ENCODE data around the gene CCDC177.

Gene CCDC177

DNA sequence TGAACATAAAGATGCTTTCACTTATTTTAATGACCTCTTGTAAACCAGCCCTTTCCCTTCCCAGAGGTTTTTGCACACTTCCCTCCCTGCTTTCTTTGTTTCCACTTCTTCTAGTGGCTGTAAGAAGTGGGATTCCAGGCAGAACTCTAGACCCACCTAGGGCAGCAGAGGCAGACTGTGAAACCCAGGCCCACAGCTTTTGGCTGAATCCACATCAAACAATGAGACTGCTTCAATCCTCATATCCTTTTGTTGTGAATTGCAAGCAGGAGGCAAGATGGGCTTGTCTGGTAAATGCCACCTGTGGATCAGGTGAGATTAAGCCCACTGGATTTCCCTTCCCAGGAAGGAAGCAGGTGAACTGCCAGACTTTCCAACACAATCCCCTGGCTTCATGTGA is 12.8 kb downstream of the CCDC177 start:
- DNase-seq (ENCODE audit: low read depth), result no peak

DNA sequence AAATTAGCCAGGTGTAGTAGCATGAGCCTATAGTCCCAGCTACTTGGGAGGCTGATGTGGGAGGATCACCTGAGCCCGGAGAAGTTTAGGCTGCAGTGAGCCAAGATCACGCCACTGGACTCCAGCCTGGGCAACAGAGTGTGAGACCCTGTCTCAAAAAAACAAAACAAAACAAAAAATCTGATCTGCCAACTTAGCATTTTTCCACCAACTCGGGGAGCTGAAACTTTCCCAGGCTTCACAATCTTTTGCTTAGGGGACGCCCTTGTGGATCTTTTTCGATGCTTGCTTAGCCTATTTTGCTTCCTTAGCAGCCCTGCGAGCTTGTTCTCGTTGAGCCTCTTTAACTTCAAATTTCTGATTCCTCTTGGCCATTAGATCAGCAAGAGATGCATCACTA is 13.8 kb downstream of the CCDC177 start:
- DNase-seq (ENCODE audit: low read depth), result no peak

DNA sequence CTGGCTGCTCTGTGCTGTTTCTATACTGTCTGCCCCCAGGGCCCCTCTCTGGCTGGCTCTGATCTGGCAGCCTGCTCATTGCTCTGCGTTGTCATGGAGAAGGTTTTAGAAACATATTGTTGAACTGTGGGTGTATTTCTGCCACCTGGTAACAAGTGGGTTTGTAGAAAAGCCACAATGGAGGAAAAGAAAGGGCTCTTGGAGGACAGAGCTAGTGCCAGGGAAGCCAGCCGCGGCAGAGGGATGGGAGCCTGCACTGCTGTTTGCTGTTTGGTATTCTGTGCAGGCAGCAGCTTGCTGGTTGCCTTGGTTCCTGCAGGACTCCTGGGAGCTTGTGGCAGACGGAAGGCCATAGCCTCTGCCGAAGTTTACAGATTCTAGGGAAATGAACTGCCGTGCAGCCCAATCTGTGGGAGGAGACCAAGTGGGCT is 15.1 kb downstream of the CCDC177 start:
- no peak for DNase-seq (ENCODE audit: low read depth)

DNA sequence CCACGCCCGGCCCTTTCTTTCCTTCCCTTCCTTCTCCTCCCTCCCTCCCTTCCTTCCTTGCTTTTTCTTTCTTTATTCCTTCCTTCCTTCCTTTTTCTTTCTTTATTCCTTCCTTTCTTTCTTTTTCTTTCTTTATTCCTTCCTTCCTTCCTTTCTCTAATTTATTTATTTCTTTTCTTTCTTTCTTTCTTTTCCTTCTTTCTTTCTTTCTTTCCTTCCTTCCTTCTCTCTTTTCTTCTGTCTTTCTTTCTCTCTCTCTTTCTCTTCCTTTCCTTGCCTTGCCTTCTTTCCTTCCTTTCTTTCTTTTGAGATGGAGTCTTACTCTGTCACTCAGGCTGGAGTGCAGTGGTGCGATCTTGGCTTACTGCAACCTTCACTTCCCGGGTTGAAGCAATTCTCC is 15.9 kb downstream of the CCDC177 start:
- DNase-seq (ENCODE audit: low read depth), result no peak

DNA sequence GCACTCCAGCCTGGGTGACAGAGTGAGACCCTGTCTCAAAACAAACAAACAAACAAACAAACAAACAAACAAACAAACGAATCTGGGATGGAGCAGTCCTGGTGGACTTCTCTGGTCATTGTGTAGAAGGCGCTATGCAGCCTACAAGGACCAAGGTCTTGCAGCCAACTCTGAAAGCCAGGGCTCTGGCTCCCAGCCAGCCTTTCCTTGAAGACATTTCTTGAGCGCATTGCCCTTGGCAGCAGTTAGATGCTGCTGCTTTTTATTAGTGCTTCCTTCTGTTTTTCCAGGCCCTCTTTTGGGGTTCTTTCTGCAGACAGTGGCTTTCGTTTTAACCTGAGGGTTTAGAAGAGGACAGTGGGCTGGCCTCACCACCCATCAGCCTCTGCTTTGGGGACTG is 20.2 kb downstream of the CCDC177 start:
- no peak for DNase-seq (ENCODE audit: low read depth)

DNA sequence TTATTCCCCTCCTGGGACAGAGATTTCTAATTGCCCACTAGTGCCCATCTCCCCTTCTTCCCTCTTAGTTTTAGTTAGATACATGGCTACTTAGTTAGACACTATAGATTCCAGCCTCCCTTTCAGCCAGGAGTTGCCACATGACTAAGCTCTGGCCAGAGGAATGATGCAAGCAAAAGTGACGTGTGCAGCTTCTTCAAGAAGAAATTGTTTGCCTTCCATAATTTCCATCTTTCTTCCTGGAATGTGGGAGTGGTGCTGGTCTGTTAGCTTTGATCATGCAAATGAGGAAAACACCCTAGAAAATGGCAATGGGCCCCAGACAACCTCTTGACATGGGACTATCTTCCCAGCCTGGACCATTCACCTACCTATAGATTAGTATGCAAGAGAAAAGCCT is 21.4 kb downstream of the CCDC177 start:
- no peak for DNase-seq (ENCODE audit: low read depth)

DNA sequence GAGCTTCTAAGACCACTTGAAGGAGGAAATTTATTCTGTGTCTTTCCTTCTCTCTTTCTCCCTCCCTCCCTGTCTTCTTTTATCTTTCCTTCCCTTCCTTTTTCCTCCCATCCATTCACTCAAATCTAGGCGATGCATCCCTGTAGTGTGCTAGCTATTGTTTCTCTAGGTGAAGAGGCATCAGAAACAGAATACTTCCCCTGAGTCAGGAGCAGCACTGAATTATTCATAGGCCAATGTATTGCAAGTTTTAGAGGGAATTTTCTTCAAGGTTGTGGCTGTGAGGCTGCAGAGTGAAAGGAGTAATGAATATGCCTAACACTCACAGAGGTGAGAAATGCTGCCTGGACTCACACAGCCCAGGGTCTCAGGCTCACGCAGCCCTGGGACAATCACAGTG is 23.2 kb downstream of the CCDC177 start:
- DNase-seq (ENCODE audit: low read depth), result no peak

DNA sequence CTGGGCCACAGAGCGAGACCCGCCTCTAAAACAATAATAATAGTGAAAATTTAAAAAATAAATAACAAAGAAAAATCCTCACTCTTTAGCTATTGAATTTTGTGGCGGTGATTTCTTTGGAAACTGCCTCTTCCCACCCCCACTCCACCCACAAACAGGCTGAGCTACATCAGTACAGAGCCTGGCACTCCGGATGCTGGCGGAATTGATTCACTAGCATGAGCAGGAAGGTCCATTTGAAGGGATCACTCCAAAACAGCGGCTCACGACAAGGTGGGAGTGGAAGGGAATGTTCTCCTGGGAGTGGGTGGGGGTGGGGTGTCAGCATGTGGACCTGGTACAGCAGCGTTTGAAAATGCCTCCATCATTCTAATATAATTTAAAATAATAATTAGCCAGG is 26.1 kb downstream of the CCDC177 start:
- no peak for DNase-seq (ENCODE audit: low read depth)

DNA sequence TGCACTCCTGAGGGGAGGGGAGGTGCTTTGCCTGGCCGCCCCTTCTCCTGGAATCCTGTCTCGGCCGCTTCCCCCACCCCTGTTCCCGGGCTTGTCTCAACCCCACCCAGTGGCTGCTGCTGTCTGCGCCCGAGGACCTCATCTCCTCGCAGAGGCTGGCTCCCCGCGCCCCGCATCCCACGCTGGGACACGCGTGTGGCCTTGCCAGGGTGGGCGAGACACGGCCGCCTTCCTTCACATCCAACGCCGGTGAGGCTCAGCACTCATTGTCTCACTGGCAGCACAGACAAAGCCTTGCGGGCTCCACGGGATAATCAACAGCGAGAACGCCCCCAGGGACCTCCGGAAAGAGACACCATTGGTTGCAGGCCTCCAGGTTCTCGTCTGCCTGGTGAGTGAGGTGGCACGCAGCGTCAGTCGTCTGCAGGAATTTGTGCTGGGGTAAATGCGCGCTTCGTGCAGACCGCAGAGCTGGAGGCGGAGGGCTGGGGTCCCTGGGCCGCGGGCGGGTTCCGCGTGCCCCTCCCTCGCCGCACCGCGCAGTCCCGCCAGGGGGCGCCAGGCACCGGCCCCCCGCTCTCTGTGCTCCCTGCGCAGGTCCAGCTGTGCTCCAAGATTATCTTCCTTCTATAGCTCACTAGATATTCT is 26.8 kb downstream of the CCDC177 start:
- DNase-seq (ENCODE audit: low read depth), result no peak

DNA sequence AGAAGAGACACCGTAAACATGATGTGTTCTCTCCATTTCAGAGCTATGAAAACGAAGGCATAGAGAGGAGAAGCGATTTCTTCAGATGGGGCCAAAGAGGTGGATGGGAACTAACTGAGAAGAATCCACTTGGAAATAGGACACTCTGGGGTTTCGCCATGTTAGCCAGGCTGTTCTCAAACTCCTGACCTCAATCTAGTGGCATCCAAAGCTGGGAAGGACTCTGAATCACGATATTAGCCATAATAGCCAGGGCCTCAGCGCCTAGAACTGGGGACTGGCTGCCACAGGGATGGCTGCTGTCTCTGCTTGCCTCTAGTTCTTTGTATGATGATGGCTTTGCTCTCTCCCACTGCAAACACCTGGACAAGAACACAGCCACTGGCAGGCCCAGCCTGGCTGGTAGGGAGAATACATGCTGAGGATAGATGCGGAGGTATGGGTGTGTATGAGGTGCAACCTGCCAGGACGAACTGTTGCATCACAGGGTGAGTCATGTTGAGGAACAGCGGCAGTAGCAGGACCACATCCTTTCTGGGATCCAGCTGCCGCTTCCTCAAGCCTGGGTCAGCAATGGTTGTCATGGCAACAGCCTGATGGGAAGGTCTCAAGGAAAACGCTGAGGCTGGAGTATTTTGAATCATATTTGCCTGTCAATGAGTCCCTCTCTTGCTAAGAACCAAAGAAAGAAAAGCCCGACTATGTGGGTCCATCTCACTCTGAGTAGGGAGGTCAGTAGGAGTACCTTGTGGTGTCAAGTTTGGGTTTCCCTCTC is 31.1 kb downstream of the CCDC177 start:
- DNase-seq (ENCODE audit: low read depth), result no peak

DNA sequence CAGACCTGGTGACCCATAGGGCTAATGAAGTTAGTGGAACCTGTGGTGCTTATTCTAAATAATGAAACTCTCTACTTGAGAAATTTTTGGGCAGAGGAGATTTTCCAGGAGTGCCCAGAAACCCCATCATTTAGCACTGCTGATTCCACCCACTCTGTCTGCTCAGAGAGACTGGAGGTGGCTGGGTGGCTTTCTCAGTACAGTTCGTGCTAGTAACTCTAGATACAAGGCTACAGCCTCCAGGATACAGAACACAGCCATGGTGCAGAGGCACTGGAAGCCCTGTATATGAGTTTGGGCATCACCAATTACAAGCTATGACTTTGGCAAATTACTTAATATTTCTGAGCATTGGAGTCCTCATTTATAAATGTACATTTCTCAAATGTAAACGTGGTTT is 32.4 kb downstream of the CCDC177 start:
- DNase-seq (ENCODE audit: low read depth), result no peak

DNA sequence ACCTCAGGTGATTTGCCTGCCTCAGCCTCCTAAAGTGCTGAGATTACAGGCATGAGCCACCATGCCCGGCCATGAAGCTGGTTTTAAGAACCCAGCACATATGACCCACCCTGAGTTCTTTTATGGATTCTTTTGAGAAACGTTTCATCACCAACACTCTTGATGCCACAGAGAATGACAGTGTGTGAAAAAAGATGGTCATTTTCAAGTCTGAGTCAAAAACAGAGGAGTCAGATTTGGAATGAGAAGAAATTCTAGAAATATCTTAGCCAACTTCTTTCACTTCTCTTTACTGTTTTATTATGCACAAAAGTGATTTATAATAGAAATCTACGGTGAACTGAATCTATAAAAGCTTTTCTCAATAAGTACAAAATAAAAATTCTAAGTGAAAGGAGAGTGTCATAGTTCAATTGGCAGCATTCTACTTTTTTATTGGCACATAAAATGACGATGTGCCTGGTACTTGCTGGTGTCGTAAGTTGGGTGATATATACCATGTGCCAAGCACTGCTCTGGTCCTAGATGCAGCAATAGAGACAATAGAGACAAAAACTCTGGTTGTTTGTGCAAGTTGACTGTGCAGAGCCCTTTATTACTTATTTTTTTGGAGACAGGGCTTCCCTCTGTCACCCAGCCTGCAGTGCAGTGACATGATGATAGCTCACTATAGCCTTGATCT is 33.9 kb downstream of the CCDC177 start:
- no peak for DNase-seq (ENCODE audit: low read depth)

DNA sequence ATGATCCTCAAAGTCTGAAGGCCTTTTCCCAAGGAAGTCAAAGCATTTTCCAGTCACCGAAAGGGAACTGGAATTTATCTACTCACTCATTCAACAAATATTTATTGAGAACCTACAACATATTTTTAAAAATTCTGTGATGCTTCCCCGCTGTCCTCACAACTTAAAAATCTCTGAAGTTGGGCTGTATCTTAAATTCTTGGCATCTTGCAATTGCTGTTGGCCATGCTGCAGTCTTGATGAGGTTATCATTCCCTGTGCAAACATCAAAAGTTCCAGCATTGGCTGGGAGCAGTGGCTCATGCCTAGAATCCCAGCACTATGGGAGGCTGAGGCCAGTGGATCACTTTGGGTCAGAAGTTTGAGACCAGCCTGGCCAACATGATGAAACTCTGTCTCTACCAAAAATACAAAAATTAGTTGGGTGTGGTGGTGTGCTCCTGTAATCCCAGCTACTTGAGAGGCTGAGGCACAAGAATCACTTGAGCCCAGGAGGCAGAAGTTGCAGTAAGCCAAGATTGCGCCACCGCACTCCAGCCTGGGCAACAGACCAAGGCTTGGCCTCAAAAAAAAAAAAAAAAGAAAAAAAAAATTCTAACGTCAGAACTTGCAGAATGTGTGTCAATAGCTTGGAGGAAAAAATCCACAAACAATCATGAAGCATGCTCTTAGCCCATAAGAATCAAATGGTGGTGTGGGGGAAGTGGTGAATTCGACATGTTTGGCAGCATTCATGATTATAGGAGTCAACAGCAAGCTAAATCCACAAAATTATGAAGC is 34.9 kb downstream of the CCDC177 start:
- DNase-seq (ENCODE audit: low read depth), result no peak

DNA sequence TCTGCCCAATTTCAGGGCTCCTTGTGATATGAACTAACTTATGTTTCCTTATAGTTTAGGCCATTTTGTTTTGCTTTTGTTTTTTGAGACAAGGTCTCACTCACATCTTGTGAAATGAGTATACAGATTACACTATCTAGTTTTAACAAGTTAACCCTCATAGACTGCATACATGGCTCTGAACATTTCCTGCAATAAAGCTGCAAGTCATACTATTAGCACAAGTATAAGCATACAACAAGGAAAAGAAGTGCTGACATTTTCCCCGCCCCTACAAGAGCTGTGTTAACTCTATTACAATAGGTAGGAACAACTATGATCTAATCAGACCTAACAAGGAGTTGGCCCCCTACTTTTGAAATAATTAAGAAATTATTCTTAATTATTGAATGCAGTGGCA is 35.9 kb downstream of the CCDC177 start:
- DNase-seq (ENCODE audit: low read depth), result no peak

DNA sequence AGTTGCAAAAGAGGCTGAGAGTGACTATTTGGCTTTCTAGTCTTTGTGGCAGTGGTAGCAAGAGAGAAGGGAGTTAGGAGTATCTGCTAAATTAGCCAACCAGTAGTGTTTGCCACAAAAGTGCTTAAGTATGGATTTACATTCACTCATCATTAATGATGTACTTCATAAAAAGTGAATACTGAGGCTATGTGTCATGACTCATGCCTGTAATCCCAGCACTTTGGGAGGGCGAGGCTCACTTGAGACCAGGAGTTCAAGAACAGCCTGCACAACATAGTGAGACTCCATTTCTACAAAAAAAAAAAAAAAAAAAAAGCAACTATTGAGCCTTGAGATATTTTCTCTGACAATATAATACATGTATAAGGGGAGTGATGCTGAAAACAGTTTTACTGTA is 36.8 kb downstream of the CCDC177 start:
- no peak for DNase-seq (ENCODE audit: low read depth)

DNA sequence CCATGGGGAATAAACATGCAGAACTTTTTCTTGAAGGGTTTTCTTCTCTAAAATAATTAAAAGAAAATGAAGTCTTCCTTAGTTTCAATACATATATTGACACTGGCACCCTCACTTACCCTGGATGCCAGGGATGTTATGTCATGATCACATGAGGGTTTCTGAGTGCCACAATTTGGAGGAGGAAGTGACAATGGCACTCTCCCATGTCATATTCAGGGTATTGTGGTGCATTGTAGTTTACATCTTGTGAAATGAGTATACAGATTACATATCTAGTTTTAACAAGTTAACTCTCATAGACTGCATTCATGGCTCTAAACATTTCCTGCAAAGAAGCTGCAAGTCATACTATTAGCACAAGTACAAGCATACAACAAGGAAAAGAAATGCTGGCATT is 37.7 kb downstream of the CCDC177 start:
- no peak for DNase-seq (ENCODE audit: low read depth)

DNA sequence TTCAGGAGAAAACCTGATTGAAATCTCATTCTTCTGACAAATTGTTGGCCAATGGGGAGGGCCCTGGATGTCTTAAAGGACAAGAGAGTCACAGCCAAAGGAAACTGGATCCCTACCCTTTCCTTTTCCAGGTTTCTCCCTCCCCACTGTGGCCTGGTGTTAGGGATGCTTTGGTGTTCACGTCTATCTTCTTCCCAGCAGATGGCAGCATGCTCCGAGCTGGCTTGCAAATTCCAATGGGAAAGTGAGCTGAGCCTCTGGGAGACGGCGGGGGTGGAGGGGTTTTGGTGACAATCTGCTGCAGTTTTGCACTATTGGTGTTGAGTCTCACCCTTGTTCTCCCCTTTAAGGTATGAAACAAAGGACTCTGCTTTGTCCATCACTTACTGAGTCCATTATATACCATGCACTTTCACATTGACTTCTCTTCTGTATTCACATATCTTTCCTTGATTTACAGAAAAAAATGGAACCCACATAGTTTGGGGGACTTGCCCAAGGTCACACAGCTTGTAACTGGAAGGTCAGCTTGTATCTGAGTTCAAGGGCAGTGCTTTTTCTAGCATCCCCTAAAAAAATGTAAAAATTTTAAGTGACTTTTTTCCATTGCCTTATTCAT is 39.3 kb downstream of the CCDC177 start:
- DNase-seq (ENCODE audit: low read depth), result no peak

DNA sequence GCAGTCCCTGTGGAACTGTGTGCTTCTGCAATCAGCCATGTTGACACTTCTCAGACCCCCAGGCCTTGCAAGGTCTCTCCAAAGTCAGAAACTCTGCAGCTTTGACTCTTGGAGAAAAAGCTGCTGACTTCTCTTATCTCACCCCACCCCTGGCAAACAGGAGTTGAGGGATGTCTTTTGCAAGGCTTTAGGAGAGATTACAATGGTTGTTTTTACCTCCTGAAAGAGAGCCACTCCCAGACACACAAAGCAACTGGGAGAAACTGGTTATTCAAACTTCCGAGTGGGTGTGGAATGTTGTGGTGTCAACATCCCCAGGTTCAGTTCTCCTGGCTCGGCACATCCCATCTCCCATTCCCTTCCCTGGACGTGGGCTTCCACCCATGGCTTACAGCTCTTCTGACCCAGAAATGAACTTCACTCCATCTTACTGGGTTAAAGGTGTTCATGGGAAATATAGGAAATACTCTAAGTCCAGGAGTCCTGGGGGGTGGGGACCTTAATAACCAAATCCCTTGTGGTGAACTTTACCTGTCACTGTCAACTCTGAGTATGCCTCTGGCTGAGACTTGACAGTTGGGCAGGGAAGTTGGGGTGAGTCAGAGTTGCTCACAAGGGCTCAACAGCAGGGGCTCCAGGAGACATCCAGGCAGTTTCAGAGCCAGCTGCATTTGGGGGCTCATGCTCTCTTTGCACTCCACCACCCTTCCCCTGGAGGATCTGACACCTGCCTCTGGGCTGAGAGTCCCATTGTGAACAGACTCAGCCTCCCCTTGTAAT is 41.9 kb downstream of the CCDC177 start:
- no peak for DNase-seq (ENCODE audit: low read depth)

DNA sequence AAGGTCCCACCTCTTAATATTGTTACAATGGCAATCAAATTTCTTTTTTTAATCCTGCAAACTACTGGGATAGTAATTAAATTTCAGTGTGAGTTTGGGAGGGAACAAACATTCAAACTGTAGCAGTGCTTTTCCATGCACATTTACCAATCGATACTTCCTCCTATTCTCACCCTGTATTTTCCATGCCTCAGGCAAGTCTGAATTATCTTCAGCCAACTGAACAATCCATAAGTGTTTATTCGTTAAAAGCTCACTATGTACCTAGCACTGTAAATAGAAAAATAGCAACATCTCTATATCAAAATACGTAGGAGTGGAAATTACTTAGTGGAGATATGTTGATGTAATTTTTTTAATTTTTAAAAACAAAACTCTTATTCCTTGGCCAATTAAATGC is 43.5 kb downstream of the CCDC177 start:
- DNase-seq (ENCODE audit: low read depth), result no peak

DNA sequence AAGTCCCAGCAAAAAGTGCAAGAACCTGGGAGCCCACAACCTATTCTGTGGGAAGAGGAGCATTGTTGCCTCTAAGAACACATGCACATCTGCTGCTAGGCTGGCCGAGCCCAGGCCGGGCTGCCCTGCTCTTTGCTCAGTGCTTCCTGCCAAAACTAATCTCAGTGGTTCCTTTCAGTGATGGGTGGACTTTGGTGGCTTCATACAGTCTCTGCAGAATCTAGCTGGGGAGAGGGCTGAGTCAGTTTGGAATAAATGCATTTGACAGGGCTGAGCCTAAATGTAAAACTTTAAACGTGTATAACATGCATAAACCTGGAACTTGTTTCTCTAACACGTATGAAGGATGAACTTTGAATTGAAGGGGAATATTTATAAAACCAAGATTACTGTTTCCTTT is 44.6 kb downstream of the CCDC177 start:
- DNase-seq (ENCODE audit: low read depth), result no peak

DNA sequence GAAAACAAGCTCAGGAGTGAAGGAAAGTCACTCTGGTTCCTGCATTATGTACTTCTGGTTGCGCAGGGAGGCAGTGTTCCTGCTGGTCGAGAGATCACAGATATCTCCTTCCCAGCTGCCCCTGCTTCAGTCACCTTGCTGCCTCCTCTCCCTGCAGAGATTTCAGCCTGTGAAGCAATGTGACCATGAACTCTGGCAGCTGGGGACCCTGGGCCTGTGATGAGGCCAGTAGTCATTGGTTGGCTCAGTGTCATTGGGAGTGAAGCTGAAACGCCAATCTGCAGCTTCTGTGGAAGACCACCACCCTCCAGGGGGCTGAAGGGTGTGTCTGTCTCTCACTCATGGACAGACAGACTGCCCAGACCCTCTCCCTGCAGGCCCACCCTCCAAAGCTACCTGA is 45.1 kb downstream of the CCDC177 start:
- DNase-seq (ENCODE audit: low read depth), result no peak

Data from stimulated activated CD8-positive, alpha-beta memory T cell treated with anti-CD3 and anti-CD28 coated beads, Interleukin-12 subunit alpha, Interleukin-12 subunit beta, amount 100 ng/mL, for 1 hour (primary cell).